PC-3 (cell line): ENCODE measurements around the gene RIT2. TPM values are rescaled to one million over a fixed set of nuclear protein-coding genes. Genes with fewer than 3 reads are reported as not detected.

Source experiments
- ATAC-seq: fragments of 200-7000 bp; cut with Tn5 transposase; 2 replicates; pipeline ENCODE4 v1.9.1; 2020; ENCODE audit warnings: mild to moderate bottlenecking, moderate library complexity
- BruUV-seq: library from RNA; stranded (reverse); fragments of 400-500 nt; replicated peaks from 2 replicates; lab custom pipeline; 2021; lab: Mats Ljungman, UMichigan
- CTCF ChIA-PET: fragments of 300-600 bp; sonication (Branson Sonifier 250); formaldehyde crosslinking; loops from one replicate; lab custom pipeline; 2022; ENCODE audit warnings: antibody characterized with exemption; lab: Charles Lee
- POLR2A ChIA-PET: fragments of 300-600 bp; sonication (Branson Sonifier 250); formaldehyde crosslinking; loops from one replicate; lab custom pipeline; 2022; ENCODE audit warnings: antibody characterized with exemption; ENCODE audit not compliant: unreplicated experiment; lab: Charles Lee
- DNase-seq: peaks from one replicate; pipeline ENCODE4 v3.0.0-alpha.2; 2015
- H2AFZ ChIP-seq: fragments of 300-600 bp; sonication (generic); 2 replicates; pipeline ENCODE4 v1.6.0; 2016; ENCODE audit warnings: antibody characterized with exemption, low read length
- H3F3A ChIP-seq: fragments of 300-600 bp; sonication (generic); one replicate; pipeline ENCODE4 v1.6.0; 2017; ENCODE audit warnings: antibody characterized with exemption, low read length, control low read depth, mild to moderate bottlenecking; ENCODE audit not compliant: unreplicated experiment
- H3K27ac ChIP-seq: fragments of 300-600 bp; sonication (generic); 2 replicates; pipeline ENCODE4 v1.5.1; 2016; ENCODE audit warnings: mild to moderate bottlenecking, low read length
- H3K27me3 ChIP-seq: fragments of 300-600 bp; sonication (generic); 2 replicates; pipeline ENCODE4 v1.6.1; 2016; ENCODE audit warnings: low read length, mixed read lengths
- H3K36me3 ChIP-seq: fragments of 300-600 bp; sonication (generic); 2 replicates; pipeline ENCODE4 v1.6.1; 2016; ENCODE audit warnings: low read depth, mixed run types, low read length, mixed read lengths
- H3K4me1 ChIP-seq: fragments of 300-600 bp; sonication (generic); 2 replicates; pipeline ENCODE4 v1.5.1; 2016; ENCODE audit warnings: low read length; ENCODE audit not compliant: insufficient read depth
- H3K4me2 ChIP-seq: fragments of 300-600 bp; sonication (generic); 2 replicates; pipeline ENCODE4 v1.6.0; 2016; ENCODE audit warnings: low read length
- H3K4me3 ChIP-seq: fragments of 300-600 bp; sonication (generic); 2 replicates; pipeline ENCODE4 v1.5.1; 2016; ENCODE audit warnings: mild to moderate bottlenecking, low read length, mixed read lengths
- H3K79me2 ChIP-seq: fragments of 300-600 bp; sonication (generic); 2 replicates; pipeline ENCODE4 v1.6.1; 2017; ENCODE audit warnings: low read length, mixed read lengths
- H3K9ac ChIP-seq: fragments of 300-600 bp; sonication (generic); 2 replicates; pipeline ENCODE4 v1.6.0; 2016; ENCODE audit warnings: mild to moderate bottlenecking, low read length
- H3K9me2 ChIP-seq: fragments of 300-600 bp; sonication (generic); replicated peaks from 2 replicates; pipeline ENCODE4 v1.6.1; 2016; ENCODE audit warnings: mixed run types, low read length, mixed read lengths
- H3K9me3 ChIP-seq: fragments of 300-600 bp; sonication (generic); 2 replicates; pipeline ENCODE4 v1.6.1; 2016; ENCODE audit warnings: low read length, mixed read lengths
- H4K20me1 ChIP-seq: fragments of 300-600 bp; sonication (generic); 2 replicates; pipeline ENCODE4 v1.6.1; 2016; ENCODE audit warnings: low read length, mixed read lengths
- CTCF ChIP-seq: fragments of 300-600 bp; sonication (generic); conservative IDR thresholded peaks from 2 replicates; pipeline ENCODE4 v1.5.1; 2017; ENCODE audit warnings: antibody characterized with exemption, low read depth, mild to moderate bottlenecking, low read length
- EZH2 ChIP-seq: fragments of 300-600 bp; sonication (generic); IDR thresholded peaks from one replicate; pipeline ENCODE4 v1.6.1; 2017; ENCODE audit warnings: antibody characterized with exemption, mild to moderate bottlenecking, low read length; ENCODE audit not compliant: unreplicated experiment
- EZH2phosphoT487 ChIP-seq: fragments of 300-600 bp; sonication (generic); IDR thresholded peaks from 2 replicates; pipeline ENCODE4 v1.6.1; 2018; ENCODE audit warnings: mild to moderate bottlenecking, antibody characterized with exemption, low read length, borderline replicate concordance
- intact Hi-C: fragments of 100-400 bp; cut with micrococcal nuclease; formaldehyde crosslinking; loops from 2 replicates; pipeline ENCODE4 v1.9.0; 2023
- total RNA-seq: library from RNA; depleted of rRNA; stranded (reverse); fragments of >200 nt; gene quantifications from 2 replicates; pipeline ENCODE4 v1.2.3, GENCODE V29; 2014

The RIT2 gene
- total RNA-seq, 1 experiment from 2014 or later: not detected

GRCh38 chr18:42778024-42778423 is 337.5 kb downstream of the RIT2 start:
- Histone ChIP-seq H3K9me2 (no peaks in the 10 kb centered on the region), H4K20me1 (no peaks in the 10 kb centered on the region), H3K79me2 (no peaks in the 10 kb centered on the region), H3F3A (no peaks in the 10 kb centered on the region), H3K27me3 (no peaks in the 10 kb centered on the region), H3K4me2 (no peak overlapping the region), H2AFZ (no peak overlapping the region), H3K27ac (no peak overlapping the region), H3K9ac (no peak overlapping the region), H3K36me3 (no peaks in the 10 kb centered on the region), H3K9me3 (no peaks in the 10 kb centered on the region), H3K4me1 (no peaks in the 10 kb centered on the region), H3K4me3 (no peak overlapping the region)
- TF ChIP-seq CTCF: no peak
- TF ChIP-seq EZH2phosphoT487: no peak
- no peak for TF ChIP-seq EZH2
- no peak for ATAC-seq
- ChIA-PET POLR2A (no interaction called here), CTCF (no interaction called here)
- DNase-seq: no peak
- BruUV-seq: no TSS peak
- intact Hi-C loops: no loop called here

GRCh38 chr18:42773870-42774269 is 341.6 kb downstream of the RIT2 start:
- BruUV-seq: no TSS peak
- H4K20me1 ChIP-seq: no peaks in the 10 kb centered on the region
- DNase-seq (no peak), ATAC-seq (no peak)
- intact Hi-C loops: no loop called here
- H3K9me3 ChIP-seq: no peaks in the 10 kb centered on the region
- H3K9me2 ChIP-seq: no peaks in the 10 kb centered on the region
- H3K79me2 ChIP-seq: no peaks in the 10 kb centered on the region
- CTCF ChIA-PET: no interaction called here
- H3F3A ChIP-seq: no peaks in the 10 kb centered on the region
- no peak overlapping the region for H3K4me2 ChIP-seq
- H3K4me3 ChIP-seq: no peak overlapping the region
- no peaks in the 10 kb centered on the region for H3K36me3 ChIP-seq
- no peak for TF ChIP-seq CTCF
- no peak for TF ChIP-seq EZH2phosphoT487
- TF ChIP-seq EZH2: no peak
- H3K9ac ChIP-seq: no peak overlapping the region
- no peak overlapping the region for H3K27ac ChIP-seq
- POLR2A ChIA-PET: no interaction called here
- H2AFZ ChIP-seq: no peak overlapping the region
- H3K4me1 ChIP-seq: no peaks in the 10 kb centered on the region
- H3K27me3 ChIP-seq: no peaks in the 10 kb centered on the region

- ATAC-seq (no peak), DNase-seq (no peak)
- H3K4me2 ChIP-seq: no peak overlapping the region
- no peaks in the 10 kb centered on the region for H3K79me2 ChIP-seq
- H2AFZ ChIP-seq: no peak overlapping the region
- H3K9me3 ChIP-seq: no peaks in the 10 kb centered on the region
- no peaks in the 10 kb centered on the region for H3K4me1 ChIP-seq
- H3K9ac ChIP-seq: no peak overlapping the region
- TF ChIP-seq EZH2: no peak
- TF ChIP-seq EZH2phosphoT487: no peak
- TF ChIP-seq CTCF: no peak
- no TSS peak for BruUV-seq
- H3F3A ChIP-seq: no peaks in the 10 kb centered on the region
- H3K27ac ChIP-seq: no peak overlapping the region
- POLR2A ChIA-PET: no interaction called here
- intact Hi-C loops: no loop called here
- H3K9me2 ChIP-seq: no peaks in the 10 kb centered on the region
- CTCF ChIA-PET: no interaction called here
- H3K4me3 ChIP-seq: no peak overlapping the region
- H3K36me3 ChIP-seq: no peaks in the 10 kb centered on the region
- no peaks in the 10 kb centered on the region for H3K27me3 ChIP-seq
- no peaks in the 10 kb centered on the region for H4K20me1 ChIP-seq
Measured at GRCh38 chr18:42771936-42772335, 343.5 kb downstream of the RIT2 start.
